CD4-positive, alpha-beta T cell treated with Interleukin-6 for 4 hours (primary cell): ENCODE data around the gene MPRIP.
"Not testable (repeated sequence)": the region's sequence is repeated elsewhere in the genome, so short reads cannot be mapped to it uniquely, and the experiment has no call there.

Source experiments
- DNase-seq: peaks from one replicate; pipeline ENCODE4 v3.0.0-alpha.2; 2020; ENCODE audit warnings: mixed read lengths

The MPRIP gene

GRCh38 chr17:17013828-17014747 lies 28.2 kb upstream of the MPRIP start:
- DNase-seq: not testable (repeated sequence)

GRCh38 chr17:17014748-17015124 lies 27.5 kb upstream of the MPRIP start:
- DNase-seq: not testable (repeated sequence)

GRCh38 chr17:17015230-17015629 lies 27.0 kb upstream of the MPRIP start:
- DNase-seq: no peak

- not testable (repeated sequence) for DNase-seq
These were observed 25.8 kb upstream of the MPRIP start for GRCh38 chr17:17016199-17017197.

- DNase-seq: no peak
These were observed 24.8 kb upstream of the MPRIP start for GRCh38 chr17:17017343-17018014.

GRCh38 chr17:17018021-17018441 lies 24.2 kb upstream of the MPRIP start:
- DNase-seq: no peak

- no peak for DNase-seq
These were observed 23.4 kb upstream of the MPRIP start for GRCh38 chr17:17018612-17019429.

- DNase-seq: no peak
These were observed 22.9 kb upstream of the MPRIP start for GRCh38 chr17:17019430-17019762.

- no peak for DNase-seq
These were observed 22.3 kb upstream of the MPRIP start for GRCh38 chr17:17019891-17020456.

GRCh38 chr17:17020821-17021193 lies 21.4 kb upstream of the MPRIP start:
- no peak for DNase-seq

- DNase-seq: no peak
These were observed 20.9 kb upstream of the MPRIP start for GRCh38 chr17:17021194-17021863.

GRCh38 chr17:17022011-17022410 lies 20.2 kb upstream of the MPRIP start:
- no peak for DNase-seq

- no peak for DNase-seq
These were observed 19.8 kb upstream of the MPRIP start for GRCh38 chr17:17022456-17022855.

- no peak for DNase-seq
These were observed 17.4 kb upstream of the MPRIP start for GRCh38 chr17:17024778-17025300.

GRCh38 chr17:17025621-17026020 lies 16.6 kb upstream of the MPRIP start:
- no peak for DNase-seq

GRCh38 chr17:17026163-17026562 lies 16.1 kb upstream of the MPRIP start:
- DNase-seq: no peak

GRCh38 chr17:17027442-17028058 lies 14.7 kb upstream of the MPRIP start:
- no peak for DNase-seq

GRCh38 chr17:17028059-17028877 lies 14.0 kb upstream of the MPRIP start:
- no peak for DNase-seq

- no peak for DNase-seq
These were observed 13.2 kb upstream of the MPRIP start for GRCh38 chr17:17028878-17029535.
